Caco-2 (cell line): ENCODE data around the gene CASP9. TPM values are rescaled to one million over a fixed set of nuclear protein-coding genes. Genes with fewer than 3 reads are reported as not detected.
"Not testable (repeated sequence)": the region's sequence is repeated elsewhere in the genome, so short reads cannot be mapped to it uniquely, and the experiment has no call there.

Experiments
- BruUV-seq: library from RNA; stranded (reverse); fragments of 400-500 nt; replicated peaks from 2 replicates; lab custom pipeline; 2021; lab: Mats Ljungman, UMichigan
- CTCF ChIA-PET: fragments of 300-600 bp; sonication (Branson Sonifier 250); formaldehyde crosslinking; loops from one replicate; lab custom pipeline; 2022; ENCODE audit warnings: antibody characterized with exemption; lab: Charles Lee
- POLR2A ChIA-PET: fragments of 300-600 bp; sonication (Branson Sonifier 250); formaldehyde crosslinking; loops from one replicate; lab custom pipeline; 2022; ENCODE audit warnings: antibody characterized with exemption; lab: Charles Lee
- DNase-seq, 2 experiments: peaks; one replicate each; pipeline versions ENCODE4 v3.0.0 to v3.0.0-alpha.2; 2020 to 2022
- H3K27me3 ChIP-seq: replicated peaks from 2 replicates; pipeline ENCODE4 v1.6.0; 2011; ENCODE audit warnings: low read length; ENCODE audit not compliant: control insufficient read depth, insufficient read depth
- H3K36me3 ChIP-seq: 2 replicates; pipeline ENCODE4 v1.5.1; 2011; ENCODE audit warnings: low read length; ENCODE audit not compliant: control insufficient read depth, insufficient read depth
- H3K4me1 ChIP-seq: fragments of 250-450 bp; sonication (Bioruptor Pico); 2 replicates; pipeline ENCODE4 v1.5.1; 2020; ENCODE audit warnings: mild to moderate bottlenecking
- H3K4me3 ChIP-seq: 2 replicates; pipeline ENCODE4 v1.5.1; 2011; ENCODE audit warnings: low read depth, mild to moderate bottlenecking, control low read depth, low read length
- H3K9me3 ChIP-seq: fragments of 250-450 bp; sonication (Bioruptor Pico); 2 replicates; pipeline ENCODE4 v1.5.1; 2020; ENCODE audit warnings: mild to moderate bottlenecking, moderate library complexity
- H3K27ac Mint-ChIP-seq: one replicate; pipeline ENCODE4 v1.8.0; 2022; ENCODE audit warnings: mixed read lengths; ENCODE audit not compliant: unreplicated experiment
- H3K27me3 Mint-ChIP-seq: one replicate; pipeline ENCODE4 v1.8.0; 2022; ENCODE audit warnings: mixed read lengths; ENCODE audit not compliant: insufficient read depth, unreplicated experiment
- H3K36me3 Mint-ChIP-seq: one replicate; pipeline ENCODE4 v1.8.0; 2022; ENCODE audit warnings: mild to moderate bottlenecking, mixed read lengths; ENCODE audit not compliant: insufficient read depth, unreplicated experiment
- H3K4me1 Mint-ChIP-seq: one replicate; pipeline ENCODE4 v1.8.0; 2022; ENCODE audit warnings: low read depth, mixed read lengths; ENCODE audit not compliant: unreplicated experiment
- H3K4me3 Mint-ChIP-seq: one replicate; pipeline ENCODE4 v1.8.0; 2022; ENCODE audit warnings: mild to moderate bottlenecking, moderate library complexity, mixed read lengths; ENCODE audit not compliant: unreplicated experiment
- H3K9me3 Mint-ChIP-seq: one replicate; pipeline ENCODE4 v1.8.0; 2022; ENCODE audit warnings: mixed read lengths; ENCODE audit not compliant: unreplicated experiment
- CTCF ChIP-seq, 2 experiments: fragments of 200-600 bp in 1 of 2; IDR thresholded peaks; 1 replicate in 1 of 2; 2 replicates in 1 of 2; pipeline versions ENCODE4 v1.5.1 to v1.8.0; 2011 to 2022; ENCODE audit warnings: antibody characterized with exemption in 1 of 2, control low read depth in 1 of 2, inconsistent platforms in 1 of 2, low read depth in 1 of 2, low read length in 1 of 2, mild to moderate bottlenecking in 1 of 2, moderate library complexity in 1 of 2; ENCODE audit not compliant: insufficient read depth in 1 of 2, severe bottlenecking in 1 of 2, unreplicated experiment in 1 of 2
- intact Hi-C: fragments of 100-400 bp; cut with micrococcal nuclease; formaldehyde crosslinking; loops from one replicate; pipeline ENCODE4 v1.10.0; 2022; ENCODE audit not compliant: unreplicated experiment
- total RNA-seq: library from RNA; stranded (reverse); gene quantifications from 2 replicates; pipeline ENCODE4 v1.2.3, GENCODE V29; 2022

Gene CASP9
- total RNA-seq, 1 experiment from 2014 or later: 9.9 TPM

GRCh38 chr1:15485636-15486035, 38.4 kb downstream of the CASP9 start:
- no peaks in the 10 kb centered on the region for H3K9me3 Mint-ChIP-seq
- H3K36me3 ChIP-seq: no peaks in the 10 kb centered on the region
- no peak overlapping the region for H3K27ac Mint-ChIP-seq
- no TSS peak for BruUV-seq
- DNase-seq: no peak
- no peaks in the 10 kb centered on the region for H3K4me1 ChIP-seq
- no peaks in the 10 kb centered on the region for H3K36me3 Mint-ChIP-seq
- POLR2A ChIA-PET: interaction anchor here (0.6 kb wide), 1 partner anchor 152 kb away, joined by 12 read pairs; no protein-coding TSS in a partner anchor
- CTCF ChIA-PET: no interaction called here
- intact Hi-C loops: no loop called here
- H3K9me3 ChIP-seq: no peaks in the 10 kb centered on the region
- TF ChIP-seq CTCF (IDR thresholded peaks at IDR 0.05; ENCODE audit: insufficient read depth in 1 of 2, low read depth in 1 of 2, low read length in 1 of 2, severe bottlenecking in 1 of 2, unreplicated experiment in 1 of 2): no peak
- no peaks in the 10 kb centered on the region for H3K4me1 Mint-ChIP-seq
- H3K27me3 Mint-ChIP-seq: no peaks in the 10 kb centered on the region
- H3K27me3 ChIP-seq: no peaks in the 10 kb centered on the region
- H3K4me3 Mint-ChIP-seq: no peak overlapping the region
- H3K4me3 ChIP-seq: no peak overlapping the region

- H3K36me3 ChIP-seq, POLR2A ChIA-PET, H3K27me3 ChIP-seq, H3K9me3 ChIP-seq, H3K27ac Mint-ChIP-seq, H3K27me3 Mint-ChIP-seq, H3K4me1 ChIP-seq, CTCF ChIA-PET, DNase-seq, H3K36me3 Mint-ChIP-seq, BruUV-seq, H3K4me1 Mint-ChIP-seq, H3K9me3 Mint-ChIP-seq, intact Hi-C loops, H3K4me3 Mint-ChIP-seq, H3K4me3 ChIP-seq: not testable (repeated sequence)
Measured at GRCh38 chr1:15484443-15484842, 39.6 kb downstream of the CASP9 start.

- no peaks in the 10 kb centered on the region for H3K9me3 ChIP-seq
- DNase-seq: no peak
- BruUV-seq: no TSS peak
- H3K36me3 ChIP-seq: no peaks in the 10 kb centered on the region
- Mint-ChIP-seq H3K4me1 (no peaks in the 10 kb centered on the region), H3K27me3 (no peaks in the 10 kb centered on the region), H3K36me3 (no peaks in the 10 kb centered on the region), H3K27ac (no peak overlapping the region), H3K9me3 (no peaks in the 10 kb centered on the region), H3K4me3 (no peak overlapping the region)
- no peak for TF ChIP-seq CTCF (IDR thresholded peaks at IDR 0.05; ENCODE audit: insufficient read depth in 1 of 2, low read depth in 1 of 2, low read length in 1 of 2, severe bottlenecking in 1 of 2, unreplicated experiment in 1 of 2)
- CTCF ChIA-PET: no interaction called here
- no peak overlapping the region for H3K4me3 ChIP-seq
- intact Hi-C loops: no loop called here
- POLR2A ChIA-PET: no interaction called here
- no peaks in the 10 kb centered on the region for H3K27me3 ChIP-seq
- no peaks in the 10 kb centered on the region for H3K4me1 ChIP-seq
Measured at GRCh38 chr1:15483971-15484370, 40.0 kb downstream of the CASP9 start.

GRCh38 chr1:15482983-15483543, 41.0 kb downstream of the CASP9 start:
- H3K9me3 Mint-ChIP-seq, POLR2A ChIA-PET, H3K4me1 Mint-ChIP-seq, CTCF ChIA-PET, H3K4me3 Mint-ChIP-seq, H3K36me3 ChIP-seq, H3K4me3 ChIP-seq, DNase-seq, intact Hi-C loops, H3K27me3 Mint-ChIP-seq, H3K9me3 ChIP-seq, H3K36me3 Mint-ChIP-seq, H3K4me1 ChIP-seq, H3K27ac Mint-ChIP-seq, H3K27me3 ChIP-seq, BruUV-seq: not testable (repeated sequence)

- H3K27me3 ChIP-seq, H3K4me3 Mint-ChIP-seq, H3K4me3 ChIP-seq, H3K9me3 ChIP-seq, intact Hi-C loops, CTCF ChIA-PET, BruUV-seq, H3K27me3 Mint-ChIP-seq, H3K9me3 Mint-ChIP-seq, POLR2A ChIA-PET, DNase-seq, H3K4me1 Mint-ChIP-seq, H3K4me1 ChIP-seq, H3K27ac Mint-ChIP-seq, H3K36me3 ChIP-seq, H3K36me3 Mint-ChIP-seq: not testable (repeated sequence)
Measured at GRCh38 chr1:15482455-15482854, 41.6 kb downstream of the CASP9 start.
